ENCODE measurements around the gene MEG3. TPM values are rescaled to one million over a fixed set of nuclear protein-coding genes. Genes with fewer than 3 reads are reported as not detected.

MEG3 gene
- total RNA-seq, 4 donors from 2014 or later: 6.0 to 23.7 (median 9.4) TPM

DNA sequence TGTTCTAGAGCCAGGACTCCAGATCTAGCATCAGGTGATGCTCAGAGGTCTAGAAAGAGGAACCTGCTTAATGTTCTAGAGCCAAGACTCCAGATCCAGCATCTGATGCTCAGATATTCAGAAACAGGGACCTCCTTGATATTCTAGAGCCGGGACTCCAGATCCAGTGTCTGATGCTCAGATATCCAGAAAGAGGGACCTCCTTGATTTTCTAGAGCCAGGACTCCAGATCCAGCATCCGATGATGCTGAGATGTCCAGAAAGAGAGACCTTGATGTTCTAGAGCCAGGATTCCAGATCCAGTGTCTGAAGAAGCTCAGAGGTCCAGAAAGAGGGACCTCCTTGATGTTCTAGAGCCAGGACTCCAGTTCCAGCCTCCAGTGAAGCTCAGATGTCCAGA, 36.9 kb downstream of the MEG3 start:
- Histone ChIP-seq H3K9me3 (no peaks in the 10 kb centered on the region), H3K27ac (no peak overlapping the region), H3K27me3 (no peaks in the 10 kb centered on the region), H3K4me1 (no peaks in the 10 kb centered on the region), H3K4me3 (replicated peaks in 1 of 3) (no peak overlapping the region), H3K36me3 (no peaks in the 10 kb centered on the region)
- intact Hi-C loops (cut with DNase I): no loop called here
- no peak for DNase-seq
- WGBS, 2 donors: 94 to 100% methylated on average over 2 of the region's 2 CpGs
- TF ChIP-seq, protein P1, sequence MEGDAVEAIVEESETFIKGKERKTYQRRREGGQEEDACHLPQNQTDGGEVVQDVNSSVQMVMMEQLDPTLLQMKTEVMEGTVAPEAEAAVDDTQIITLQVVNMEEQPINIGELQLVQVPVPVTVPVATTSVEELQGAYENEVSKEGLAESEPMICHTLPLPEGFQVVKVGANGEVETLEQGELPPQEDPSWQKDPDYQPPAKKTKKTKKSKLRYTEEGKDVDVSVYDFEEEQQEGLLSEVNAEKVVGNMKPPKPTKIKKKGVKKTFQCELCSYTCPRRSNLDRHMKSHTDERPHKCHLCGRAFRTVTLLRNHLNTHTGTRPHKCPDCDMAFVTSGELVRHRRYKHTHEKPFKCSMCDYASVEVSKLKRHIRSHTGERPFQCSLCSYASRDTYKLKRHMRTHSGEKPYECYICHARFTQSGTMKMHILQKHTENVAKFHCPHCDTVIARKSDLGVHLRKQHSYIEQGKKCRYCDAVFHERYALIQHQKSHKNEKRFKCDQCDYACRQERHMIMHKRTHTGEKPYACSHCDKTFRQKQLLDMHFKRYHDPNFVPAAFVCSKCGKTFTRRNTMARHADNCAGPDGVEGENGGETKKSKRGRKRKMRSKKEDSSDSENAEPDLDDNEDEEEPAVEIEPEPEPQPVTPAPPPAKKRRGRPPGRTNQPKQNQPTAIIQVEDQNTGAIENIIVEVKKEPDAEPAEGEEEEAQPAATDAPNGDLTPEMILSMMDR (IDR thresholded peaks at IDR 0.05): no peak
- TF ChIP-seq POLR2A (IDR thresholded peaks at IDR 0.05): no peak

DNA sequence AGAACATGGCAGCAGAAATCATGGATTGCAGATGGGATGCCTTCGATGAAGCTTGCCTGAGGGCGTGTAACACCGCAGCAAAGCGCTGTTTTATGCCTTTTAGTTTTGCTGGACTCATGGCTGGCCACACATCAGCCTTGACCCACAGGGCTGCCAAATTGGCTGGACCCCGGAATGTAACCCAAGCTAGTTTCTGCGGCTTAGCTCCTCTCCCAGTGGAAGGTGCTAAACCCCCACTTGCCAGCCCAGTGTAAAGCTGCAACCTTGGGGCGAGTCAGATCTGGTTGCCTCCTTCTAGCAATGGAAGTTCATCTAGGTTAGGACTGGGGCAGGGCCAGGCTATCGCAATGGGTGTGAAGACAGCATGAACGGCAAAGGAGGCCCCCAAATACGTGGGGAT, 38.3 kb downstream of the MEG3 start:
- DNase-seq: no peak
- no peak for TF ChIP-seq POLR2A (IDR thresholded peaks at IDR 0.05)
- TF ChIP-seq, protein P1 (IDR thresholded peaks at IDR 0.05): no peak
- Histone ChIP-seq H3K27me3 (no peaks in the 10 kb centered on the region), H3K36me3 (no peaks in the 10 kb centered on the region), H3K9me3 (no peaks in the 10 kb centered on the region), H3K27ac (no peak overlapping the region), H3K4me3 (replicated peaks in 1 of 3) (no peak overlapping the region), H3K4me1 (no peaks in the 10 kb centered on the region)
- intact Hi-C loops (cut with DNase I): no loop called here
- 94 to 95% methylated on average over 8 to 9 of the region's 10 CpGs for WGBS, 2 donors

DNA sequence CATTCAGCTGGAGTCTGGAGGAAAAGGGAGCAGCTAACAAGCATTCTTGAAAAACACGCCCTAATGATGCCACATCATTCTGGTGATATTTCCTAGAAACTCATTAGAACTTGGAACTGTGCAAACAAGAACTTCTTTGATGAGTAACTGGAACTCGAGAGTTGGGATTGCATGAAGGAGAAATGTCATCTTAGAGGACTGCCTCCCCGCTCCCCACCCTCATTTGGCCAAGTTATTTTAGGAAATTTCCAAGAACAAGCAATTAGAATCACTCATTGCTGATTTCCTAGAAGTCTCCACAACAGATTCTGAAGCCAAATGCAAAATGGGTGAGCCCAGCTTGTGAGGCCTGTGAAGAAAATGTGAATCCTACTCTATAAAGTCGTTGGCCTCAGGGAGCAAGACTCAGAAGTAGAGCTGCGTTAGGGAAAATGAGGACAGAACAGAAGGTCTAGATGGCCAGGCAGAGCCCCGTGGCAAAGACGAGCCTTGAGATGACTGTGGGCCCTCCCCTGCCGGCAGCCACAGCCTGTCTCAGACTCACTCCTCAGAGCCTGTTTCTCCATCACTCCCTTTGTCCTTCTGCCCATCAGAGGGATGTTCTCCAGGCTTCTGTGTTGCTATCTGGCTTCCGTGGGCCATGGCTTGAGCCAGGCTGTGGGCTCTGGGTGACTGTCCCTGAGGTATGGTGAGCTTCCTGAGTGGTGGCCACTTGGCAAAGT, 39.2 kb downstream of the MEG3 start:
- no peaks in the 10 kb centered on the region for H3K4me1 ChIP-seq
- no peak overlapping the region for H3K27ac ChIP-seq
- H3K9me3 ChIP-seq: no peaks in the 10 kb centered on the region
- no peaks in the 10 kb centered on the region for H3K36me3 ChIP-seq
- no peaks in the 10 kb centered on the region for H3K27me3 ChIP-seq
- H3K4me3 ChIP-seq (replicated peaks in 1 of 3): no peak overlapping the region
- intact Hi-C loops (cut with DNase I): no loop called here
- DNase-seq: no peak
- no peak for TF ChIP-seq POLR2A (IDR thresholded peaks at IDR 0.05)
- 69 to 81% methylated on average over 5 to 9 of the region's 9 CpGs for WGBS, 2 donors

DNA sequence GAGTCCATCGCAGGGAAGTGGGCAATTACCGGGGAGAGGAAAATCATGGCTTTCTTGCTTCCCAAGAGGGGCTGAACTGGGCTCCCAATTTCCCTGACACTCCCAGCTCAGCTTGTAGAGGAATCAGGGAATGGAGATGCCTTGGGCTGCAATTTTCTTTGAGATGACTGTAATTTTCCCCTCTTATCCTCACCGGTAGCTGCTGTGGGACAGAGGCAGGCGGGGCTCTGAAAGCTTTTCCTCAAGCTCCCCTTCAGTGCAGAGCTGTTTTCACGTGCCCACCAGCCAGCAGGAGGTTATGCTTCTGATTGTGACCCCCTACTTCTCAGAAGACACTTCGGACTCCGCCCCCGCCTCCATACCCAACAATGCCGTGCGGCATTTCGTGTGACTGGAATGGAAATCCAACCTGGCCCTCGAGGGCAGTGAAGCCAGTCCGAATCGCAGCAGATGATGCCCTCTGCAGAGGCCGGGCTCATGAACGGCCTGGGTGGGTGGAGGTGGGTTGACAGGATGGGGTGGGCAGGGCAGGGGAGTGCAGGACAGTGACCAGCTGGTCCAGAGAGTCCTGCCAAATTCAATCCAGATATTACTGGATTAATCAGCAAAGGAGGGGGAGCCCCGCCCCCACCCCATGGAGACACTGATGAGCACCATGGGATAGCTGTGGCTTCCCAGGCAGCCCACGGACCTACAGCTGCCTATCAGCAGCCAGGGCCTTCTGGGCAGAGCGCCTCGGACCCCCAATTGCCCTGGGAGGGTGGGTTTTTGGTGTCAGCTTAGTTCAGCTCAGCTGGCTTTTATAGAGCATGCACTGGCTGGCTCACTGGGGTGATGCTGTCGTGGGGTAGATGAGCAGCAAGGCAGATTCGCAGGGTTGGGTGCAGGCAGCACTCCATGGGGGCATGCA, 40.0 kb downstream of the MEG3 start:
- no peak overlapping the region for H3K4me3 ChIP-seq (replicated peaks in 1 of 3)
- no peak for TF ChIP-seq POLR2A (IDR thresholded peaks at IDR 0.05)
- TF ChIP-seq, protein P1 (IDR thresholded peaks at IDR 0.05): no peak
- H3K36me3 ChIP-seq: no peaks in the 10 kb centered on the region
- H3K9me3 ChIP-seq: no peaks in the 10 kb centered on the region
- DNase-seq: no peak
- 80 to 85% methylated on average over 16 to 21 of the region's 22 CpGs for WGBS, 2 donors
- intact Hi-C loops (cut with DNase I): no loop called here
- H3K27me3 ChIP-seq: no peaks in the 10 kb centered on the region
- H3K4me1 ChIP-seq: no peaks in the 10 kb centered on the region
- H3K27ac ChIP-seq: no peak overlapping the region

DNA sequence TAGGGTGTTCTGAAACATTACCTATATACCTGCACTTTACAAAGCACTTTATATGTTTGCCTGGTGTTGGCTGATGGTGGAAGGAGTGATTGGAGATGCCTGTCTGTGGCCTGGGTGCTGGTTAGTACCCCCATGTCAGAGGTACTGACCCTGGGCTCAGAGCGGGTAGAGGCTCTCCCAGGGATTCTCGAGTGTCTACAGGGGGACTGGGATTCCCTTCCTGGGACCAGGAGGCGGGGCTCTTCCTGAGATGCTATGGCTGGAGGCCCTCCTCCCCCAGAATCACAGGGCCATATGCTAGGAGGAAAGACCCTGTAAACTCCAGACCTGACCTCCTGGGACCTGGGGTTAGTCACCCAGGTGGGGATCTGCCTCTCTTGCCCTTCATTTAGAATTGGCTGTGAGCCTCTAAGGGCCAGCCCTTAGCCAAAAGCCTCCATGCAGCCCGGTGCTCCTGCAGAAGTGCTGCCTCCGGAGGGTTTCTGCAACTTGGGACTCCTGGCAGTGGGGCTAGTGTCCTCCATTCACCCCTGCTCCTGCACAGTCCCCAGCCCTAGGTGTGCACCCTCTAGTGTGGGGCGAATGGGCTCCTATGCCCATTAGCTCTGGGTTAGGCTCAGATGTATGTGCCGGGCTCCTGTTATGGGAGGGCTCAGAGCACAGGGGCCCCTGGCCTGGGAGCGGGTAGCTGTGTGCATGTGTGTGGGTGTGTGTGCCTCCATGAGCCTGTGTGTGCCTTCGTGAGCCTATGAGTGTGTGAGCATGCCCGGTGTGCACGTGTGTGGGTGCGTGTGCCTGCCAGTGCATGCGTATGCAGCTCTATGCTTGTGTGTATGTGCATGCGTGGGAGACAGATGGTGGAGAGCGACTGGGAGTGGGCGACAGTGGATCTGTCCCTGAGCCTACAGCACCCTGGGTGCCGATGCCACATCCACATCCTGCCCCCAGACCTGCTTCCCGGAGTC, 41.0 kb downstream of the MEG3 start:
- DNase-seq: no peak
- H3K36me3 ChIP-seq: no peaks in the 10 kb centered on the region
- intact Hi-C loops (cut with DNase I): no loop called here
- TF ChIP-seq, protein P1 (IDR thresholded peaks at IDR 0.05): no peak
- TF ChIP-seq POLR2A (IDR thresholded peaks at IDR 0.05): no peak
- H3K4me3 ChIP-seq (replicated peaks in 1 of 3): no peak overlapping the region
- no peaks in the 10 kb centered on the region for H3K9me3 ChIP-seq
- no peak overlapping the region for H3K27ac ChIP-seq
- H3K27me3 ChIP-seq: no peaks in the 10 kb centered on the region
- H3K4me1 ChIP-seq: no peaks in the 10 kb centered on the region
- 80 to 90% methylated on average over 14 to 17 of the region's 18 CpGs for WGBS, 2 donors

All from thyroid gland (tissue), 4 donors.